ENCODE measurements around the gene KAT6B.

KAT6B gene

GRCh38 chr10:74949843-74950765 is 123.7 kb downstream of the KAT6B start:
- H3K4me1 ChIP-seq (ENCODE audit: control extremely low read depth in 1 of 4, control insufficient read depth in 4 of 4, insufficient read depth in 4 of 4, low read length in 3 of 4) = no peaks in the 10 kb centered on the region
- ChIA-PET POLR2A (no interaction called here), CTCF (no interaction called here)
- H3K4me3 ChIP-seq (ENCODE audit: control insufficient read depth in 1 of 7, extremely low read depth in 1 of 7, insufficient read depth in 4 of 7, low read depth in 2 of 7, low read length in 6 of 7) = no peak overlapping the region
- H3K27ac ChIP-seq (ENCODE audit: insufficient read depth in 1 of 2, low read depth in 1 of 2, low read length in 2 of 2, poor library complexity in 1 of 2, severe bottlenecking in 2 of 2) = no peak overlapping the region
- no peaks in the 10 kb centered on the region for H3K27me3 ChIP-seq (replicated peaks in 2 of 5; ENCODE audit: control insufficient read depth in 4 of 5, insufficient read depth in 5 of 5, low read length in 4 of 5)
- 92% methylated on average over 6 of the region's 8 CpGs for WGBS (ENCODE audit: insufficient coverage)
- no peaks in the 10 kb centered on the region for H3K9me3 ChIP-seq (ENCODE audit: control extremely low read depth in 1 of 5, control insufficient read depth in 4 of 5, insufficient read depth in 2 of 5, low read depth in 1 of 5, low read length in 4 of 5)
- no peak for DNase-seq
- H3K36me3 ChIP-seq (ENCODE audit: control insufficient read depth in 4 of 4, insufficient read depth in 4 of 4, low read length in 3 of 4) = peaks cover 0 to 3% (median 0%) of the 10 kb centered on the region in 4 experiments

- H3K4me3 ChIP-seq (ENCODE audit: control insufficient read depth in 1 of 7, extremely low read depth in 1 of 7, insufficient read depth in 4 of 7, low read depth in 2 of 7, low read length in 6 of 7) = no peak overlapping the region
- H3K36me3 ChIP-seq (ENCODE audit: control insufficient read depth in 4 of 4, insufficient read depth in 4 of 4, low read length in 3 of 4) = peaks cover 0 to 3% (median 0%) of the 10 kb centered on the region in 4 experiments
- H3K27ac ChIP-seq (ENCODE audit: insufficient read depth in 1 of 2, low read depth in 1 of 2, low read length in 2 of 2, poor library complexity in 1 of 2, severe bottlenecking in 2 of 2) = no peak overlapping the region
- CTCF ChIA-PET = interaction anchor here (1.4 kb wide), 1 partner anchor 12 kb away, joined by 4 read pairs; no protein-coding TSS in a partner anchor
- WGBS (ENCODE audit: insufficient coverage) = 86% methylated on average over 1 of the region's 2 CpGs
- no peaks in the 10 kb centered on the region for H3K4me1 ChIP-seq (ENCODE audit: control extremely low read depth in 1 of 4, control insufficient read depth in 4 of 4, insufficient read depth in 4 of 4, low read length in 3 of 4)
- DNase-seq = no peak
- no peaks in the 10 kb centered on the region for H3K9me3 ChIP-seq (ENCODE audit: control extremely low read depth in 1 of 5, control insufficient read depth in 4 of 5, insufficient read depth in 2 of 5, low read depth in 1 of 5, low read length in 4 of 5)
- no peaks in the 10 kb centered on the region for H3K27me3 ChIP-seq (replicated peaks in 2 of 5; ENCODE audit: control insufficient read depth in 4 of 5, insufficient read depth in 5 of 5, low read length in 4 of 5)
- POLR2A ChIA-PET = no interaction called here
Observed at GRCh38 chr10:74953214-74953613, 126.8 kb downstream of the KAT6B start.

- DNase-seq = peak in 2 of 3 donors; percentile 37 to 47
- H3K27ac ChIP-seq (ENCODE audit: insufficient read depth in 1 of 2, low read depth in 1 of 2, low read length in 2 of 2, poor library complexity in 1 of 2, severe bottlenecking in 2 of 2) = no peak overlapping the region
- H3K9me3 ChIP-seq (ENCODE audit: control extremely low read depth in 1 of 5, control insufficient read depth in 4 of 5, insufficient read depth in 2 of 5, low read depth in 1 of 5, low read length in 4 of 5) = no peaks in the 10 kb centered on the region
- ChIA-PET CTCF (interaction anchor here (0.6 kb wide), 1 partner anchor 176 kb away, joined by 4 read pairs; no protein-coding TSS in a partner anchor), POLR2A (interaction anchor here (0.6 kb wide), 1 partner anchor 281 kb away, joined by 3 read pairs; no protein-coding TSS in a partner anchor)
- H3K36me3 ChIP-seq (ENCODE audit: control insufficient read depth in 4 of 4, insufficient read depth in 4 of 4, low read length in 3 of 4) = peaks cover 0 to 5% (median 4%) of the 10 kb centered on the region in 4 experiments
- no peaks in the 10 kb centered on the region for H3K4me1 ChIP-seq (ENCODE audit: control extremely low read depth in 1 of 4, control insufficient read depth in 4 of 4, insufficient read depth in 4 of 4, low read length in 3 of 4)
- H3K4me3 ChIP-seq (ENCODE audit: control insufficient read depth in 1 of 7, extremely low read depth in 1 of 7, insufficient read depth in 4 of 7, low read depth in 2 of 7, low read length in 6 of 7) = no peak overlapping the region
- no peaks in the 10 kb centered on the region for H3K27me3 ChIP-seq (replicated peaks in 2 of 5; ENCODE audit: control insufficient read depth in 4 of 5, insufficient read depth in 5 of 5, low read length in 4 of 5)
- WGBS (ENCODE audit: insufficient coverage) = 95% methylated on average over 4 of the region's 5 CpGs
Observed at GRCh38 chr10:74955796-74956195, 129.4 kb downstream of the KAT6B start.

- CTCF ChIA-PET = interaction anchor here (0.6 kb wide), 1 partner anchor 84 kb away, joined by 3 read pairs; no protein-coding TSS in a partner anchor
- POLR2A ChIA-PET = no interaction called here
- no peak for DNase-seq
- Histone ChIP-seq H3K9me3 (ENCODE audit: control extremely low read depth in 1 of 5, control insufficient read depth in 4 of 5, insufficient read depth in 2 of 5, low read depth in 1 of 5, low read length in 4 of 5) (no peaks in the 10 kb centered on the region), H3K4me3 (ENCODE audit: control insufficient read depth in 1 of 7, extremely low read depth in 1 of 7, insufficient read depth in 4 of 7, low read depth in 2 of 7, low read length in 6 of 7) (no peak overlapping the region), H3K27ac (ENCODE audit: insufficient read depth in 1 of 2, low read depth in 1 of 2, low read length in 2 of 2, poor library complexity in 1 of 2, severe bottlenecking in 2 of 2) (no peak overlapping the region), H3K4me1 (ENCODE audit: control extremely low read depth in 1 of 4, control insufficient read depth in 4 of 4, insufficient read depth in 4 of 4, low read length in 3 of 4) (no peaks in the 10 kb centered on the region), H3K27me3 (replicated peaks in 2 of 5; ENCODE audit: control insufficient read depth in 4 of 5, insufficient read depth in 5 of 5, low read length in 4 of 5) (no peaks in the 10 kb centered on the region), H3K36me3 (ENCODE audit: control insufficient read depth in 4 of 4, insufficient read depth in 4 of 4, low read length in 3 of 4) (peaks cover 0 to 9% (median 6%) of the 10 kb centered on the region in 4 experiments)
- WGBS (ENCODE audit: insufficient coverage) = no CpG with 5 or more reads among the region's 1 CpG
Observed at GRCh38 chr10:74956555-74957111, 130.2 kb downstream of the KAT6B start.

- no peaks in the 10 kb centered on the region for H3K9me3 ChIP-seq (ENCODE audit: control extremely low read depth in 1 of 5, control insufficient read depth in 4 of 5, insufficient read depth in 2 of 5, low read depth in 1 of 5, low read length in 4 of 5)
- ChIA-PET CTCF (interaction anchor here (0.6 kb wide), 1 partner anchor 139 kb away, joined by 3 read pairs; no protein-coding TSS in a partner anchor), POLR2A (no interaction called here)
- H3K4me1 ChIP-seq (ENCODE audit: control extremely low read depth in 1 of 4, control insufficient read depth in 4 of 4, insufficient read depth in 4 of 4, low read length in 3 of 4) = no peaks in the 10 kb centered on the region
- 97% methylated on average over 6 of the region's 9 CpGs for WGBS (ENCODE audit: insufficient coverage)
- H3K27ac ChIP-seq (ENCODE audit: insufficient read depth in 1 of 2, low read depth in 1 of 2, low read length in 2 of 2, poor library complexity in 1 of 2, severe bottlenecking in 2 of 2) = no peak overlapping the region
- no peak for DNase-seq
- H3K36me3 ChIP-seq (ENCODE audit: control insufficient read depth in 4 of 4, insufficient read depth in 4 of 4, low read length in 3 of 4) = peaks cover 0 to 9% (median 6%) of the 10 kb centered on the region in 4 experiments
- no peak overlapping the region for H3K4me3 ChIP-seq (ENCODE audit: control insufficient read depth in 1 of 7, extremely low read depth in 1 of 7, insufficient read depth in 4 of 7, low read depth in 2 of 7, low read length in 6 of 7)
- no peaks in the 10 kb centered on the region for H3K27me3 ChIP-seq (replicated peaks in 2 of 5; ENCODE audit: control insufficient read depth in 4 of 5, insufficient read depth in 5 of 5, low read length in 4 of 5)
Observed at GRCh38 chr10:74957285-74957961, 131.0 kb downstream of the KAT6B start.

GRCh38 chr10:74958316-74958715 is 131.9 kb downstream of the KAT6B start:
- 100% methylated on average over 2 of the region's 3 CpGs for WGBS (ENCODE audit: insufficient coverage)
- ChIA-PET POLR2A (no interaction called here), CTCF (no interaction called here)
- H3K4me3 ChIP-seq (ENCODE audit: control insufficient read depth in 1 of 7, extremely low read depth in 1 of 7, insufficient read depth in 4 of 7, low read depth in 2 of 7, low read length in 6 of 7) = no peak overlapping the region
- peaks cover 0 to 11% (median 6%) of the 10 kb centered on the region in 4 experiments for H3K36me3 ChIP-seq (ENCODE audit: control insufficient read depth in 4 of 4, insufficient read depth in 4 of 4, low read length in 3 of 4)
- no peak overlapping the region for H3K27ac ChIP-seq (ENCODE audit: insufficient read depth in 1 of 2, low read depth in 1 of 2, low read length in 2 of 2, poor library complexity in 1 of 2, severe bottlenecking in 2 of 2)
- H3K9me3 ChIP-seq (ENCODE audit: control extremely low read depth in 1 of 5, control insufficient read depth in 4 of 5, insufficient read depth in 2 of 5, low read depth in 1 of 5, low read length in 4 of 5) = no peaks in the 10 kb centered on the region
- no peak for DNase-seq
- H3K27me3 ChIP-seq (replicated peaks in 2 of 5; ENCODE audit: control insufficient read depth in 4 of 5, insufficient read depth in 5 of 5, low read length in 4 of 5) = no peaks in the 10 kb centered on the region
- H3K4me1 ChIP-seq (ENCODE audit: control extremely low read depth in 1 of 4, control insufficient read depth in 4 of 4, insufficient read depth in 4 of 4, low read length in 3 of 4) = no peaks in the 10 kb centered on the region

All from common myeloid progenitor, CD34-positive (primary cell).